Loucy (cell line): Measurements from ENCODE around the gene APOL4.

Source experiments
- H2AFZ ChIP-seq: fragments of 200-600 bp; sonication (generic); 2 replicates; pipeline ENCODE4 v1.6.0; 2016; ENCODE audit warnings: antibody characterized with exemption, mild to moderate bottlenecking, low read length, moderate library complexity
- H3F3A ChIP-seq: fragments of 200-600 bp; 2 replicates; pipeline ENCODE4 v1.6.0; 2016; ENCODE audit warnings: antibody characterized with exemption, low read depth, mild to moderate bottlenecking
- H3K27me3 ChIP-seq: fragments of 200-600 bp; sonication (generic); 2 replicates; pipeline ENCODE4 v1.6.1; 2014; ENCODE audit warnings: low read length, mild to moderate bottlenecking; ENCODE audit not compliant: insufficient read depth, poor library complexity, severe bottlenecking
- H3K36me3 ChIP-seq: fragments of 200-600 bp; sonication (generic); 2 replicates; pipeline ENCODE4 v1.6.1; 2016; ENCODE audit warnings: low read length; ENCODE audit not compliant: insufficient read depth
- H3K4me1 ChIP-seq: fragments of 200-600 bp; sonication (generic); 2 replicates; pipeline ENCODE4 v1.5.1; 2014; ENCODE audit warnings: low read length, mild to moderate bottlenecking; ENCODE audit not compliant: insufficient read depth, poor library complexity, severe bottlenecking
- H3K4me2 ChIP-seq: fragments of 200-600 bp; sonication (generic); 2 replicates; pipeline ENCODE4 v1.6.0; 2014; ENCODE audit warnings: antibody characterized with exemption, low read length, low read depth, mild to moderate bottlenecking; ENCODE audit not compliant: poor library complexity, severe bottlenecking
- H3K4me3 ChIP-seq: fragments of 200-600 bp; sonication (generic); 2 replicates; pipeline ENCODE4 v1.5.1; 2014; ENCODE audit warnings: low read length, mild to moderate bottlenecking, mixed read lengths; ENCODE audit not compliant: poor library complexity, severe bottlenecking
- H3K79me2 ChIP-seq: fragments of 200-600 bp; sonication (generic); 2 replicates; pipeline ENCODE4 v1.6.1; 2014; ENCODE audit warnings: low read length; ENCODE audit not compliant: insufficient read depth
- H3K9ac ChIP-seq: fragments of 200-600 bp; sonication (generic); 2 replicates; pipeline ENCODE4 v1.6.0; 2014; ENCODE audit warnings: mild to moderate bottlenecking, low read depth, low read length, moderate library complexity; ENCODE audit not compliant: poor library complexity, severe bottlenecking
- H3K9me2 ChIP-seq: fragments of 200-600 bp; sonication (generic); replicated peaks from 2 replicates; pipeline ENCODE4 v1.6.1; 2016; ENCODE audit warnings: low read depth, low read length, mixed read lengths
- H3K9me3 ChIP-seq: fragments of 200-600 bp; sonication (generic); 2 replicates; pipeline ENCODE4 v1.6.1; 2014; ENCODE audit warnings: mild to moderate bottlenecking, antibody characterized with exemption, low read length, low read depth; ENCODE audit not compliant: insufficient read depth
- H4K20me1 ChIP-seq: fragments of 200-600 bp; sonication (generic); 2 replicates; pipeline ENCODE4 v1.6.0; 2014; ENCODE audit warnings: antibody characterized with exemption, low read length, mild to moderate bottlenecking; ENCODE audit not compliant: insufficient read depth, poor library complexity, severe bottlenecking
- CTCF ChIP-seq: fragments of 200-600 bp; sonication (generic); conservative IDR thresholded peaks from 2 replicates; pipeline ENCODE4 v1.5.1; 2014; ENCODE audit warnings: mild to moderate bottlenecking, antibody characterized with exemption, low read length
- EZH2phosphoT487 ChIP-seq: fragments of 200-600 bp; IDR thresholded peaks from 2 replicates; pipeline ENCODE4 v1.6.1; 2018; ENCODE audit warnings: antibody characterized with exemption, mild to moderate bottlenecking, moderate library complexity, borderline replicate concordance

APOL4 gene

GRCh38 chr22:36194385-36194784 lies 7.2 kb downstream of the APOL4 start:
- Histone ChIP-seq H3F3A (0 out of 2 replicates have a peak, but pooled peaks cover 4% of the 10 kb centered on the region), H3K4me3 (no peak overlapping the region), H4K20me1 (no peaks in the 10 kb centered on the region), H2AFZ (no peak overlapping the region), H3K4me2 (no peak overlapping the region), H3K36me3 (no peaks in the 10 kb centered on the region), H3K27me3 (no peaks in the 10 kb centered on the region), H3K9me3 (no peaks in the 10 kb centered on the region), H3K9ac (no peak overlapping the region), H3K79me2 (no peaks in the 10 kb centered on the region), H3K4me1 (peaks cover 20% of the 10 kb centered on the region), H3K9me2 (no peaks in the 10 kb centered on the region)
- TF ChIP-seq EZH2phosphoT487 (no peak), CTCF (no peak)

GRCh38 chr22:36193577-36193976 lies 8.0 kb downstream of the APOL4 start:
- no peak overlapping the region for H3K4me2 ChIP-seq
- 0 out of 2 replicates have a peak, but pooled peaks cover 4% of the 10 kb centered on the region for H3F3A ChIP-seq
- no peaks in the 10 kb centered on the region for H3K79me2 ChIP-seq
- no peak overlapping the region for H2AFZ ChIP-seq
- no peak overlapping the region for H3K4me3 ChIP-seq
- H3K9me3 ChIP-seq, result no peaks in the 10 kb centered on the region
- TF ChIP-seq EZH2phosphoT487, result no peak
- no peak for TF ChIP-seq CTCF
- H3K4me1 ChIP-seq, result peaks cover 20% of the 10 kb centered on the region
- no peaks in the 10 kb centered on the region for H4K20me1 ChIP-seq
- no peaks in the 10 kb centered on the region for H3K27me3 ChIP-seq
- H3K9ac ChIP-seq, result no peak overlapping the region
- no peaks in the 10 kb centered on the region for H3K36me3 ChIP-seq
- no peaks in the 10 kb centered on the region for H3K9me2 ChIP-seq

GRCh38 chr22:36193171-36193570 lies 8.4 kb downstream of the APOL4 start:
- no peaks in the 10 kb centered on the region for H3K27me3 ChIP-seq
- peaks cover 20% of the 10 kb centered on the region for H3K4me1 ChIP-seq
- no peaks in the 10 kb centered on the region for H3K36me3 ChIP-seq
- H3F3A ChIP-seq, result 0 out of 2 replicates have a peak, but pooled peaks cover 4% of the 10 kb centered on the region
- H3K9me3 ChIP-seq, result no peaks in the 10 kb centered on the region
- no peaks in the 10 kb centered on the region for H4K20me1 ChIP-seq
- H2AFZ ChIP-seq, result no peak overlapping the region
- no peak overlapping the region for H3K4me3 ChIP-seq
- TF ChIP-seq EZH2phosphoT487 (no peak), CTCF (no peak)
- H3K4me2 ChIP-seq, result no peak overlapping the region
- no peaks in the 10 kb centered on the region for H3K9me2 ChIP-seq
- no peaks in the 10 kb centered on the region for H3K79me2 ChIP-seq
- no peak overlapping the region for H3K9ac ChIP-seq
